SH-SY5Y (cell line): ENCODE data around the gene AK1.

Source experiments
- GATA2 ChIP-seq: IDR thresholded peaks from 2 replicates; pipeline ENCODE4 v1.6.1; 2011; ENCODE audit warnings: mild to moderate bottlenecking, low read depth, low read length
- GATA3 ChIP-seq: IDR thresholded peaks from 2 replicates; pipeline ENCODE4 v1.6.1; 2011; ENCODE audit warnings: low read depth, mild to moderate bottlenecking, low read length, moderate library complexity

Gene AK1

GRCh38 chr9:127898433-127899127, 21.1 kb upstream of the AK1 start:
- TF ChIP-seq GATA2 (no peak), GATA3 (no peak)

- TF ChIP-seq GATA2 (no peak), GATA3 (no peak)
Observed at GRCh38 chr9:127897193-127897692, 19.8 kb upstream of the AK1 start.

- TF ChIP-seq GATA3 (no peak), GATA2 (no peak)
Observed at GRCh38 chr9:127896395-127897192, 19.1 kb upstream of the AK1 start.

GRCh38 chr9:127895811-127896210, 18.3 kb upstream of the AK1 start:
- TF ChIP-seq GATA3 = no peak
- no peak for TF ChIP-seq GATA2

GRCh38 chr9:127893392-127893791, 15.9 kb upstream of the AK1 start:
- TF ChIP-seq GATA2 (no peak), GATA3 (no peak)

- no peak for TF ChIP-seq GATA2
- TF ChIP-seq GATA3 = no peak
Observed at GRCh38 chr9:127892831-127893230, 15.4 kb upstream of the AK1 start.

- TF ChIP-seq GATA2 = no peak
- no peak for TF ChIP-seq GATA3
Observed at GRCh38 chr9:127890053-127890452, 12.6 kb upstream of the AK1 start.

- TF ChIP-seq GATA2 (no peak), GATA3 (no peak)
Observed at GRCh38 chr9:127887792-127888191, 10.3 kb upstream of the AK1 start.

- no peak for TF ChIP-seq GATA3
- TF ChIP-seq GATA2 = no peak
Observed at GRCh38 chr9:127886401-127886972, 9.0 kb upstream of the AK1 start.

GRCh38 chr9:127885508-127886281, 8.2 kb upstream of the AK1 start:
- TF ChIP-seq GATA2 (no peak), GATA3 (no peak)

- no peak for TF ChIP-seq GATA2
- no peak for TF ChIP-seq GATA3
Observed at GRCh38 chr9:127884976-127885490, 7.6 kb upstream of the AK1 start.

GRCh38 chr9:127884427-127884911, 7.0 kb upstream of the AK1 start:
- no peak for TF ChIP-seq GATA2
- no peak for TF ChIP-seq GATA3

- TF ChIP-seq GATA3 = no peak
- TF ChIP-seq GATA2 = no peak
Observed at GRCh38 chr9:127883959-127884358, 6.5 kb upstream of the AK1 start.
